Inferior parietal cortex (tissue), 1 donor: ENCODE measurements around the gene SLC1A1.
"Not testable (repeated sequence)": the region's sequence is repeated elsewhere in the genome, so short reads cannot be mapped to it uniquely, and the experiment has no call there.

ENCODE experiments used
- DNase-seq: peaks from one replicate; pipeline ENCODE4 v3.0.0-alpha.2; 2016; ENCODE audit errors: extremely low spot score

SLC1A1 gene

DNA sequence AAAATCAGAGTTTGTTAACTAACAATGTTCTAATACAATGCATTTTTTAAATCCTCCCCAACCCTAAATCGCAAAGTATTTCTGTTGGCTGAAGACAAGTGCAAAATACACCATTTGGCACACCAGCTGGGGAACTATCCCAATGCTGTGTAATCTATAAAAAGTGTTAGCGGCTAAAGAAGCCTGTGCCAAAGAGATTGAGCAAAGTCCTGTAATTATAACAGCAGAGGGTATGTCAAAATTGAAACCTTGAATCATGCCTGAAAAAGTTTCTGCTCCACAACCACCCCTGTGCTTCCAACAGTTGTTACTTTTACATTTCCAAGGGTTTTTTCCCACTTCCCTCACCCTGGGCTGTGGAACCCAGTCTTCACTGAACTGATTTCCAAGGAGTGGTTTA lies 88.7 kb downstream of the SLC1A1 start:
- peak; percentile 46 for DNase-seq

DNA sequence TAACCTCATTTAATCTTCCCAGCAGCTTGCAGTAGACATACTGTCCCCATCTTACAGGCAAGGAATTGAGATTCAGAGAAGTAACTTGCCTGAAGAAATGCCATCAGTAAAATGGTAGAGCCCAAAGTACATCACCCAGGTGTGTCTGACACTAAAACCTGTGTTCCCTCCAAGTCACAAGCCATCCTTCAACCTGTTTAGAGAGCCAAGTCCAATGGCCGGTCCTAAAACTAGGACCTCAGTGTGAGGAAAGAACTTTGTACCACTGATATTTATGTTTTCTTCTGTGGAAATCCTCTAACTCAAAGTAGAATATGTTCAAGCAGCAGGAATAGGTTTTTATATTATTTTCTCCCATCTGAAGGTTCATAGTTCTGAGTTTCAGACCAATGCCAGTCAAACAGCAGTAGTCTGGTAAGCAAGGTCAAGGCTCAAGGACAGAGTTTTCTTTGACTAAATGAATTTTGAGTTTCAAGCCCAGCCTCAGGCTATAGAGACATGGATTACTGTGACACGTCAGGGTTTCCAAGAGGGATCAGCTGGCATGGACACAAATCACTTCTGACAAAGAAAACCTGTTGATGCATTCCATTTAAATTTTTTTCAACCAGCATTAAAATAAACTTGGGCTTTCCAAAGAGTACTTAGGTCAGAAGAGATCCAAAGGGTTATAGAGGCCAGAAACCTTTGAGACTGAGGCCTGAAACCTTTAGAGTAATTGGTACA lies 90.9 kb downstream of the SLC1A1 start:
- DNase-seq: no peak

DNA sequence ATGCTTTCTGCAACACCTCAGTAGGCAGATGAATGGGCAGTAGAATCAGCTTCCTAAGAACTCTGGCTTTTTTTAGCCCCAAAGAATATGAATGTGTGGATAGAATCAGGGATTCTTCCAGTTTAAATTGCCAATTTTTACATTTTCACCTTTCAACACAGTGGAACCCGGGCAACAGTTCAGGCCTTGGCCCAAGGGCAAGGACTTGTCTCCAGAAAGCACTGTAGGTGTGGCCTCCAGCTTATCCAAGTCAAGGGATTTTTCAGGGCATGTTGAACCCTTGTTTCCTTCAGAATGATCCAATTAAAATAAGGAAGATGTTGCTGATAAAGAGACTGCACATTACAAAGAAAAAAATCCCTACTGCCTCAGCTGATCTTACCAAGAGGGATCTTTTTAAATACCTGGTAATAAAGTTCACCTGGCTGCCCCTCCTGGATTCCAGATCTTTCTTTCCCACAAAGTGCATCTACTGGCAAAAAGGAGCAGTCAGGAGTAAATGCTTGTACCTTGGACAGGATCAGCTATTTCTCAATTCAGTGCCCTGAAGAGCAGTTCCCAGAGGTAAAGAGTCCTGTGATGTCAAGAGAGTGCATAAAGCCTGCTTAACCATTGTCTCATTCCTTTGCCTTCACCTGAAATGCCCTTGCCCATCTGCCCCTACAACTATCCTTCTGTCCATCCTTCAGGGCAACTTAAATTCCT lies 91.7 kb downstream of the SLC1A1 start:
- DNase-seq: no peak

DNA sequence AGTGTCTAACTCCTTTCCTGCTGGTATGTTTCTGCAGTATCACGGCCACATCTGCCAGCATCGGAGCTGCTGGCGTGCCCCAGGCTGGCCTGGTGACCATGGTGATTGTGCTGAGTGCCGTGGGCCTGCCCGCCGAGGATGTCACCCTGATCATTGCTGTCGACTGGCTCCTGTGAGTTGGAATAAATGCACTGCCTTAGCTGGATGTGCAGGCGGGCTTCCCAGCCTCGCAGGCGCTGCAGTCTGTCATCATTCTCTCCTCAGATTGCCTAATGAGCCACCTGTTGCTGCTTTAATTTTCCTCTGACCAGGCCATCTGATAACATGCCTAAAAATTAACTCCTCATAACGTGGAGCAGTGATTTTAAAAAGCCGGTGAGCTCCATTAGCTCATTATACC lies 92.7 kb downstream of the SLC1A1 start:
- DNase-seq: no peak

DNA sequence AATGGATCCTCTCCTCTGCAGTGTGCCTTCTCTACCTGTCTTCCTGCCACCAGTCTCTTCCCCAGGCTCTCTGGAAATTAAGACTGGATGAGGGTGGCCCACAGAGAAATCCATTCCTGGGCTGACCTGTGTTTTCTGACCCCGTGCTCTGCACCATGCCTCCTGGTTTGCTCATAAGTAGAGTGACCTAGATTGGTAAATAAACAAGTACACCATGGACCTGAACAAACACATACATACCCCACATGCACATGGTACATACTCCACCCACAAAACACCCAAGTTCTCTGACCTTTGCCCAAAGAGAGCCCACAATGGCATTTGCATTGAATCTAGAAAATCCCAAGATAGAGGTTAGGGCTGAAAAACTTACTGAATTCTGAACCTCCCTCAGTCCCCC lies 94.4 kb downstream of the SLC1A1 start:
- no peak for DNase-seq

DNA sequence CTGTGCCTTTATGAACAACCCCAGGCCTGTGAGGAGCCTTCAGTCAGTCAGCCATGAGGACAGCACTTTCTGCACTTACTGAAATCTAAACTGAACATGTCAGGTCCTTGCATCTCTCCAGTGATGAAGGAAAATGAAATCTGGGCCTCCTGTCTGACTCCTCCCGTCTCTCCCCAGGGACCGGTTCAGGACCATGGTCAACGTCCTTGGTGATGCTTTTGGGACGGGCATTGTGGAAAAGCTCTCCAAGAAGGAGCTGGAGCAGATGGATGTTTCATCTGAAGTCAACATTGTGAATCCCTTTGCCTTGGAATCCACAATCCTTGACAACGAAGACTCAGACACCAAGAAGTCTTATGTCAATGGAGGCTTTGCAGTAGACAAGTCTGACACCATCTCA lies 94.9 kb downstream of the SLC1A1 start:
- no peak for DNase-seq

DNA sequence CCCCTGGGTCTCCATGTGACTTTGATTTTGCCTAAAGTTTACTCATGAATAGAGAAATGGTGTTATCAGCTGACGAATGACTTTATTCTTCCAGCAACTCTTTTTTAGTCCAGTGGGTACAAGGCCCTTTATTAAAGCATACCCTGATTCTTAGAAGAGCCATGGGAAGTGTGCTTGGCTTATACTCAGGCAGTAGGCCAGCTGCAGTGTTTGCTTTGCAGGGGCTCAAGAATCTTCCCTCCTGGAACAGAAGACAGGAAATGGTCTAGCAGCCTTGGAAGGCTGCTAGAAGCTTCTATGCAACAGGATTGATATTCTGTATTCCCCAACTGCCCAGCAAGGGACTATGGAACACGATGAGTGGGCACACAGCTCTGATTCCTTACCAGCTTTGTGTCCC lies 98.5 kb downstream of the SLC1A1 start:
- DNase-seq: no peak

DNA sequence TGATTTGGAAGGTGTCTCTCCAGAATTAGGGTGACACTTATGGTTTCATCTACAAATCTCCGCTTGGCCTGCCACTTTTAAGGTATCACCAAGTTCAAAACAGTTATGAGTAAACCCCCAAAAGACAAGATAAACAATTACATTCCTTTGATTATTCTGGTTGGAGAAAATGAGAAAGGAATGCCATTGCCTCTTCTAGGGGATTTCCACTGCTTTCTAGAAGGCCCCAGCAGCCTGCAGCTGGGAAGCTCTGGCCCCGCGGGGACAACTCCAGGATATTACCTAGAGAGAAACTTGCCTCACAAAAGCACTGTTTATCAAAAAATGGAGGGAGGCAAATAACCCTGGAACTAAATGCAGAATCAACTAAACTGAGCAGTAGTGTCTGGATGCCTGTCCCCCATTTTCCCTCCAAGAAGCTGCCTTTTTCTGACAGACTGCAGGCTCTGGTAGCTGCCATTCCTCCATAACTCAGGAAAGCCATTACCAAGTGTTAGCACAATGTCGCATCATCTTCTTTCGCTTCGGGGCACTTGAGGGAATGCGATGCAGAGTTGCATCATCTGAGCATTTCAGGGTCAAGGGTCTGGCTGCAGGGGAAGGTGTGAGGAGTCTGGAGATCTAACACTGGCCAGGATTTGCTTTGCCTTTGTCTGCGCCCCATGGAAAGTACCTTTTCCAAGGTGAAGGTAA lies 100.3 kb downstream of the SLC1A1 start:
- DNase-seq: no peak

DNA sequence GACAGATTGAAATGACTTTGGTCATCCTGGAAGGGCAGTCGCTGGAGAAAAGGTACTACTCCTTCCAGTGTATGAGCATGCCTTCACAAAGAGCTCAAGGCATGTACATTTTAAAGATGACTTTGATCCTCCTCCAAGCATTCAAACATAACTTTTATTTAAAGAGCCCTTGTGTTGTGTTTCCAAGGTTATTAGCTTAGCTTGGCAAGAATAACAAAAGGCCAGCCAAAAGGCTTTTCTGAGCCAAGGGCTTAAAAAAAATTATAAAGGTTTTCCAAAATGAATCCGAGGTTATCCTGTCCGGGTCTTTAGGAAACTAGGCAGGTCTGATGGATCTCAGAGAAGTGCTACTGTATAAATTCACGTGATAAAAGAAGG lies 100.8 kb downstream of the SLC1A1 start:
- DNase-seq: no peak

DNA sequence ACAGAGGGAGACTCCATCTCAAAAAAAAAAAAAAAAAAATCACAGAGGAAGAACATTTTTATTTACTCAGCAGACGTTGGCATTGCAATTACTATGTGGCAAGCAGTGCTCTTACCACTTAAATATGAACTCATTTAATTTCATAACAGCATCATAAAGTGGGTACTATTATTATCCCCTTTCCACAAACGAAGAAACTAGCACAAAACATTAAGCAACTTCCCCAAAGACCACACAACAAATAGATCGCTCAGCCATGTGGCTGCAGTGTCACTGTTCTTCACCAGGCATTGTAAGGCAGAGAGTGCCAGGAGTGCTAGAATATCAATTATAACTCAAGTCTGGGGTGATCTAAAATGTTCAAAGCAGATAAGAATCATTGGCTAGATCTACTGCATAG lies 102.0 kb downstream of the SLC1A1 start:
- no peak for DNase-seq

DNA sequence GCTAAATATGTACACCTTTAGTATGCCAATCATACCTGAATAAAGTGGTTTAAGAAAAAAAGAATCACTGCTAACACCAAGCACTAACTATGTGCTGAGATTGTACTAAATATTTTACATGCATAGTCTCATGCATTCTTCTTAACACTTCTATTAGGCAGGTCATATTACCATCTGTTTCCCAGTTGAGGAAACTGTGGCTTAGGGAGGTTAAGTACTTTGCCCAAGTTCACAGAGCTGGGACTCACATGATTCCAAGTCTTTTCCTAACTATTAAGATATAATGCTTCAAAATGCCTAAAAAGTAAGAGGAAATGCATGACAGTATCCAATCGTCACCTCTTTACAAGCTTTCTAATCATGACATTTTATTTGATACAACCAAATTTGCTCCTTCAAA lies 102.6 kb downstream of the SLC1A1 start:
- no peak for DNase-seq

DNA sequence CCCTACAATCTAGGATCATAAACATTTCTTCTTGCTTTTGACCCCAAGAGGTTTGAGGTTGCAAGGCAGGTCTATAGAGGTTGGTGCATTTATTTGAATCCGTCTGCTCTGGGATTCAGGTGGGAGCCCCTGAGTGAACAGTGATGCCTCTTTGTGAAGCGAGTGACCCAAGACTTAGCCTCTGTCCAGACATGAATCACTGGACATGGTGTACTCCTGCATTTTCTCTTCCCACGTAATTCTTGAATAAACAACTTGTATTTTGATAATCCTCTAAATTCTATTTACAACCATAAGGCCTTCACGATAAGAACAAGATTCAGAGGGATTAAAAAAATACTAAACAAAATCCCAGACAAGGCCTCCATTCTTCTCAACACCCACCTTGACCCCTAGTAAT lies 104.3 kb downstream of the SLC1A1 start:
- no peak for DNase-seq

DNA sequence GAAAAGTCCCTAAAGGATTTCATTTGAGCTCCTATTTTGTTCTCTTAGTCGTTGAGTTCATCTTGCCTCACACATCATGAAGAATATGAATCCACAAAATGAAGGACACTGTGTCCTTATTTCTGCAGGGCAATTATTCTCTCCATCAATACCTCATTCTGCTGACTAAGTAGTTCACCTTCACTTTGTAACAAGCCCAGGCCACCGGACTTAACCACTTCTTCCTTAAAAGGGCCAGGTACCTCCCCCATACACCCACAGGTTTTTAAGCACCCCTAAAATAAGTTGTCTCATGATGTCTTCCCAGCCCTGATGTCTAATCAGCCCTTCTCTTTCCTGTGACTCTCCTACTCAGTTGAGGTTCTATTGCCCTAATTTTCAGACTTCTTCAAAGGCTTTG lies 104.7 kb downstream of the SLC1A1 start:
- DNase-seq: no peak

DNA sequence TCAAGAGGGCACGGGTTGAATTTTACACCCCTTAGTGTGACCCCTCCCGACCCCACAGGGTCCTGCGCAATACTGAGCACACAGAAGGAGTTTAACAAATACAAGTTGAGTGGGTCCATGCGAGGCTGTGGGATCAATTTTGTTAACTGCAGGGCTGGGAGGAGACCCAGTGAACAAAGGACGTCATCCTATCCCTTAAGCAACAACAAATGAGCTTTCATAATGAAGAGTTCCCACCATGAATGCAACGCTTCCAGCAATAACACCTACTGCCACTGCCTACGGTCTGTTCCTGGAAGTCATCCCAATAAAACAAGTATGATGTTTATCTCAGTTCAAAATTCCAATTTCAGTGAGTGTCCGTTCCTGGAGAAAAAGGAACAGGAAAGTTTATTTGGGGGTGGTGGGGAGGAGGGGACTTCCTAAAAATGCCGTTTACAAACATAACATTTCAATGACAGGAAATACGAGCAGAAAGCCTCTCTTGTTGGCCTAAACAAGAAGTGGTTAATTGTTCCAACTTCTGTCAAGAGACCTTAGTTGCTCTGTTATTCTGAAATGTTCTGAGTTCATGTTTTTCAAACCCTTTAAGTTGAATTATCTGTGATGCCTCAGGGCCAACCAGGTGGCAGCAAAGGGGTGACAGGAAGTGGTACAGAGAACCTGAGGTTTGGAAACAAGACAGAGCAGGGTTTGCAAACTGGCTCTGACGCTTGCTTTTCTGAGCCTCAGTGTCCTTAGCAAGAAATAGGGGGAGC lies 106.1 kb downstream of the SLC1A1 start:
- DNase-seq: no peak

DNA sequence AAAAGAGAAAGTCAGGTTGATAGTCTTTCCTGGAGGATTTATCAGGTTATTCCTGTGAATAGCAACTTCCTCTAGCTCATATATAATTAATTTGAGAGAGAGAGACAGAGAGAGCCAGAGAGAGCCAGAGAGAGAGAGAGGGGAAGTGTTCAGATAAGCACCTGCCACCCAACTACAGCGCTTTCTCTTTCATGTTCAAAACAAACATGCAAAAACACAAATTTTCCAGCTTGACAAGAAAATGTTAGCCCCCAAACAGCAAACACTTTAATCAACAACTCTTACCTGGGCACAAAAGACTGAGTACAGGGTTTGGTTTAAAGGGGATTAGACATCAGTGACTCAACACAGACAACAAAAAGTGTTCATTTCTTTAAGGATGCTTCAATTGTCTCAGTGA lies 110.1 kb downstream of the SLC1A1 start:
- no peak for DNase-seq

DNA sequence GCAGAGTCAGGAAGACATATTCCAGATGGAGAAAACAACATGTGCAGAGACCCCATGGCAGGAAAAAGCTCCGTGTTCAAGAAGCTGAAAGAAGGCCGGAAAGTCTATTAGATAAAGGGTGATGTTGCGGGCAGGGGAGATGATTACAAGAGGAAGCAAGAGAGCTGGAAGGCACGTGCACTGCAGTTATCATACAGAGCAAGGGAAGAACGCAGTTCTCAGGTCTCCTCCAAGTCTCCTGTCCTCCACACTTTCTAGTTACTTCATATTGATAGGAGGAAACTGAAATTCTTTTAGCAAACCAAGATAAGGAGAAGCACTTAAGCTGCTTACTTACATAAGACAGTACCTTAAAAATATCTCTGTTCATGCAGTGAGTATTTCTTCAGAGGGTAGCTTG lies 113.6 kb downstream of the SLC1A1 start:
- no peak for DNase-seq

DNA sequence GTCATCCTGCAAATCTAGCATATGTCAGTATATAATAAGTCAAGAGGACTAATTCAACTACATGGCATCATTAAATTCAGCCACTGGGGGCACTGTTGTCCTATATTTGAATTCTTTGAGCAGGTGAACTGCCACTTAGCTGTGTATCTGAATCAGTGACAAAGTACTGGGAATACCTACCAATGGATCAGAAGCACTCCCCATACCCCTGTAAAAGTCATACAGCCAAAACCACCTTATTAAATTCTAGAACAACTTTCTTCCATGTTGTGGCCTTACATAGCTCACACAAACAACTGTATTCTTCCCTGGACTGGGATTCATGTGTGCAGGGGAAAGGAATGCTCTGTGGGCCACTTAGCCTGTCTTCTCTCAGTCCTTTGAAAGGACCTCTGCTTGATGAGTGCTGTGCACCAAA lies 114.4 kb downstream of the SLC1A1 start:
- DNase-seq: peak; percentile 86

DNA sequence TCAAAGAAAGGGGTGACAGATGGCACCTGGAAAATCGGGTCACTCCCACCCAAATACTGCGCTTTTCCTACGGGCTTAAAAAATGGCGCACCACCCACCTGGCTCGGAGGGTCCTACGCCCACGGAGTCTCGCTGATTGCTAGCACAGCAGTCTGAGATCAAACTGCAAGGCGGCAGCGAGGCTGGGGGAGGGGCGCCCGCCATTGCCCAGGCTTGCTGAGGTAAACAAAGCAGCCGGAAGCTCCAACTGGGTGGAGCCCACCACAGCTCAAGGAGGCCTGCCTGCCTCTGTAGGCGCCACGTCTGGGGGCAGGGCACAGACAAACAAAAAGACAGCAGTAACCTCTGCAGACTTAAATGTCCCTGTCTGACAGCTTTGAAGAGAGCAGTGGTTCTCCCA lies 115.8 kb downstream of the SLC1A1 start:
- not testable (repeated sequence) for DNase-seq

DNA sequence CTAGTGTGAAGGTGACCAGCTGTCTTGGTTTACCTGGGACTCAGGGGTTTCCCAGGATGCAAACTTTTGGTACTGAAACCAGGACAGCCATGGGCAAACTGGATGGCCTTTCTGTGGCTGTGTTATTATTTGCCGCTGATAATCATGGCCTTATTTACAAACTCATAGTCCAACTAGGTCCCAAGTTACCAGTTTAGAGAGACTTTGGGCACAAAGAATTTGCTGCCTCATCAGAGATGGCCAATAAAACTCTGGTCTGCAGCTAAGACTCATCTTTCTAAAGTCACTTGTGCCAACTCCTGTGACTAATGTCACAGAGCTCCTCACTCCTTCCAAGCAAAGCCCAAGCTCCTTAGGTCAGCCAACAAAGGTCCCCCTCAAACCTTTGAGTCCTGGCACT lies 124.4 kb downstream of the SLC1A1 start:
- no peak for DNase-seq

DNA sequence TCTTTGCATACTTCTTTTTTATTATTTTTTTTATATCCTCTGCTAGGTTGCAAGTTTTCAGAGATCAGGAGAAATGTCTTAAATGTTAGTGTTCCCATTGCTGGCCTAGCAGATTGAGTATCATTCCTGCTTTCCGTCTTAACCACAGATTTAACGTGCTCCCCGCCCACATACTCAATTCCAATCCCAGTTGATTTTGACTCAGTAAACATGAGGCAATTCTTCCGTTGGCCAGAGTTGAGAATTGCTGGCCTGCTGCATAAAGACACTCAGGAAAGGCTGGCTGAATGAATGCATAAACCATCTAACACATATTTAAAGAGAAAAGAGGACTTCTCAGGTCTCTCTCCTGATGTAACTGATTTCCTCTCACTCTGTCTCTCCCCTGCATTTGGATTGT lies 125.0 kb downstream of the SLC1A1 start:
- no peak for DNase-seq

DNA sequence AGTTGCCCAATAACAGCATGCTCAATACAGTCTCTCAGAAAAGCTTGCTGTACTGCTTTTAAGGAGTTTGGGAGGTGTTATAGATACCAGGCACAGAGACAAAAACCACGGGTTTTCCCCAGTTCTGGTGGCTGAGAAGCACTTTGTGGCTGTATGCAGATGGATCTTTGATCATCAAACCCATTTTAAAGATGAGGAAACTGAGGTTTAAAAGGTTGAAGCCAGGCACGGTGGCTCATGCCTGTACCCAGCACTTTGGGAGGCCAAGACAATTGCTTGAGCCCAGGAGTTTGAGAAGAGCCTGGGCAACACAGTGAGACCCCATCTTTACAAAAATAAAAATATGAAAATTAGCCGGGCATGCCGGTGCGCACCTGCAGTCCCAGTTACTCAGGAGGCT lies 125.5 kb downstream of the SLC1A1 start:
- DNase-seq: no peak

DNA sequence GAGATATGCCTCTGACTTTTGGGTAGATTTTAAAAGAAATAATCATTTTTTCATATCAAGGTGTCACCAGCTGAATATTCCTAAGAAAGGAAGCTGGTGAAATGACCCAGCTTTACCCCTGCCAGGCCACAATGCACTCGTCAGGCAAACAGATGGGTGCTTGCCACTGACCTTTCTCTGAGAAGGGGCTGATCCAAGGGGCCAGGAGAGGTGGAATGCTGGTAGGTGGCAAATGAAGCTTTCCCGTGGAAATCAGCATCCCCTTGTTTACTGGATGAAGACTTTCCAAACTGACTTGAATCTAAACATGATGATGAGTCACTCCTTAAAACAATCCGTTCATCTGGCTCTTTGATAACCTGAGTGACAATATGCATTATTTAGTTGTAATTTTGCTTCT lies 127.5 kb downstream of the SLC1A1 start:
- DNase-seq: no peak
